GM19238 (cell line): Measurements from ENCODE around the gene SOX30.
A peak's percentile ranks its signal among the peaks of the same experiment; 100 is the strongest.
"Not testable (repeated sequence)": the region's sequence is repeated elsewhere in the genome, so short reads cannot be mapped to it uniquely, and the experiment has no call there.

Experiments used
- DNase-seq: peaks from one replicate; pipeline ENCODE4 v3.0.0; 2011; ENCODE audit warnings: low spot score; ENCODE audit not compliant: insufficient read length

The SOX30 gene

DNA sequence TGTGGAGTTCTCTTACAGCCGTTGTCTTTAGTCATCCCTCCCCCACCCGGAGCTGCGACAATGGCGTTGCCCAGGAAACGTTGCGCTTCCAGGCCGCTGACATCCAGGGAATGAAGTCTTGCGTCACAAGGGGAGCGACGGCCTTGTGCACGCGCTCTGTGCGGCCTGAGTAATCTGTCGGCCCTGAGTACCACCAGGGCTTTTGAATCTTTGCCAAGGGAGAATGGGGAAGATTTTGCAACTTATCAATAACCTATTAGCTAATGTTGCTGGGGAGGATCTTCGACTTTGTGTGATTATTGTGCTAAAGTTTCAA, at the start of gene SOX30:
SOX30 (minus strand) TSS at position 62 of the 316 bp plus-strand sequence. CDS start 360 bp downstream, outside the sequence.
- no peak for DNase-seq

DNA sequence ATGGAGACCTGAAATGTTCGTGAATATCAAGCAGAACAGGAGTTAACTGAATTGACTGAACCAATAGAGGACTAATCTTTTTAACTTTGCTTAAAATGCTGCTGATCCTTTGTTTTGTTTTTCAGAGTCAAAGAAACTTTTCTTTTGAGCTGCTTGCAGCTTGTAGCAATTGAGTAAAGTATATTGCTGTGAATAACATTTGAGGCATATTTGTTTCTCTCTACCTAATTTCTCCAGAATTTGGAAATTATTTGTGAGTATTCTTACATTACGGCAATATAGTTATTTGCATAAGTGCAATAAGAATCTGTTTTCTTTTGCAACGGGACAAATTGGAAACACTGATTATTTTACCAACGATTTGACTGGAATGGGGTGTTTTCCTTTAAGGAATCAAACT, 46.4 kb upstream of the SOX30 start:
- DNase-seq, result not testable (repeated sequence)

DNA sequence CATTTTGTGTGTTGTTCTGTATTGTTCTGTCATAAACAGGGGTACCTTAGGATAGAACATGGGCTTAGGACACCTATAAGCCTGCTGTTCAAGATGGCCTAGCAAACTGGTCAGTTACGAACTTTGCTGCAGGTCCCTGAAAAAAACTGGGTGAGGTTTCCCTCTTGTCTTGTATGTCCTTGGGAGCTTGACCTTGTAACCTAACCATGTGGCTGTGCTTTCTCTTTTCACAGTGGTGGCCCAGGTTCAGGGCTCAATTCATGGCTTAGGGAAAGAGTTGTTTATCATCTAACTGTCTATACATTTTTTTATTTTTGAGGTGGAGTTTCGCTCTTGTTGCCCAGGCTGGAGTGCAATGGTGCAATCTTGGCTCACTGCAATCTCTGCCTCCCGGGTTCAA, 43.9 kb upstream of the SOX30 start:
- DNase-seq, result not testable (repeated sequence)

DNA sequence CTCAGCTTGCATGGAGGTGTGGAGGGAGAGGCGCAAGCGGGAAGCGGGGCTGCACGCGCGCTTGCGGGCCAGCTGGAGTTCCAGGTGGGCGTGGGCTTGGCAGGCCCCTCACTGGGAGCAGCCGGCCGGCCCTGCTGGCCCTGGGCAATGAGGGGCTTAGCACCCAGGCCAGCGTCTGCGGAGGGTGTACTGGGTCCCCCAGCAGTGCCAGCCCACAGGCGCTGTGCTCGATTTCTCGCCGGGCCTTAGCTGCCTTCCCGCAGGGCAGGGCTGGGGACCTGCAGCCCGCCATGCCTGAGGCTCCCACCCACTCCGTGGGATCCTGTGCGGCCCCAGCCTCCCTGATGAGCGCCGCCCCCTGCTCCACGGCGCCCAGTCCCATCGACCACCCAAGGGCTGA, 41.6 kb upstream of the SOX30 start:
- not testable (repeated sequence) for DNase-seq

DNA sequence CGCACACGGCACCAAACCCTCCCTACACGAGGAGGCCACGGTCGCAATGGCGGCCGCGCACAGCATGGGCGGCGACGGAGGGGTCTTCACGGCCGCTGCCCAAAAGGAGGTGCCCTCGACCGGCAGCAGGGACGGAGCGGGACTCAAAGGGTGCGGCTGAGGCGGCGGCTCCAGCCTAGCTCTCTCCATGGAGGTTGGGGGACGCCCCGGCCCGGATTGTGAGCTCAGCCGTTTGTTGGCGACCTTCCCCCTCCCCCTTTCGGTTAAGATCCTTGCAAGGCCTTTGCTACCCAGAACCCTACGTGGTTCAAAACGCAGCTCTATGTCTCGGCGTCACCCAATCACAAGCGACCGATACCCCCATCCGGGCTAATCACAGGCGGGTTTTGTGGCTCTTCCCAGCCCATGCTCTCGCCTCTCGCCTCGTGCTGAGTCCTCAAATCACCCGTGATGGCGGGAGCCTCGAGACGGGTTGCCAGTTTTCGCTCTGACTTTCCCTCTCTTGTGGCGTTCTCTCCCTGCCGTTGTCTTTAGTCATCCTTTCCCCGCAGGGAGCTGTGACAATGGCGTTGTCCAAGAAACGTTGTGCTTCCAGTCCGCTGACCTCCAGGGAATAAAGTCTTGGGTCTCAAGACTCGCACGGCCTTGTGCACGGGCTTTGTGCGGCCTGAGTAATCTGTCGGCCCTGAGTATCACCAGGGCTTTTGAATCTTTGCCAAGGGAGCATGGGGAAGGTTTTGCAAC, 38.6 kb upstream of the SOX30 start:
- DNase-seq, result no peak

DNA sequence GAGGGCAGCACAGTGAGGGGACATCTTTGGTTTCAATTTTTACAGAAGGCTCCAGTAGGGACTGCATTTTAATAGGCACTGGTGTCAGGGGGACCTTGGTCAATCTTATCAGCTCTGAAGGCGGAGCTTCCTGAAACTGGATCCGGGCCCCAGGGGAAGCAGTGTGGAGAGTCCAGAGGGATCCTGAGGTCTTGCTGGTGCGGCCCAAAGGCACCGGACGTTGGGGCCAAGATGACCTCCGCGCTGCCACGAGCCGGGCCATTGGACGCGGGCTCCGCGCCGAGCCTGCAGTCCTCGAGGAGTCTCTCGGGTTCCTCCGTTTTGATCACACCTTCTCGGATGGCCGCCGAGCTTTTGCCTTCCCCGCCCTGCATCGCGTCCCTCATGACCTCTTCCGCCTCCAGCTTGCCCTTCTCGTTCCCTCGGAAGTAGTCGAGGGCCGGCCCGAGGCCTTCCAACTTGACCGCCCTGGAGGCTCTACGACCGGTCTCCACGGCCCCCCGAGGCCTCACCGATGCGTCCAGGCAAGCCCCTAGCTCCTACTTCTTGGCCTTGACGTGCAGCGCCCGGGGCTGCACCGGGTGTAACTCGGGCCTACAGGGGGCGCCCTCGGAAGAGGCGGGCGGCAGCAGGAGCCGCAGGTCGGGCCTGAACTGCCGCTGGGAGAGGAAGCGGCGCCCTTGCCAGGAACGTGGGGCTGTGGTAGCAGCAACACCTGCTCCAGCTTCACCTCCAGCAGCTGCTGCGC, 37.9 kb upstream of the SOX30 start:
- no peak for DNase-seq

DNA sequence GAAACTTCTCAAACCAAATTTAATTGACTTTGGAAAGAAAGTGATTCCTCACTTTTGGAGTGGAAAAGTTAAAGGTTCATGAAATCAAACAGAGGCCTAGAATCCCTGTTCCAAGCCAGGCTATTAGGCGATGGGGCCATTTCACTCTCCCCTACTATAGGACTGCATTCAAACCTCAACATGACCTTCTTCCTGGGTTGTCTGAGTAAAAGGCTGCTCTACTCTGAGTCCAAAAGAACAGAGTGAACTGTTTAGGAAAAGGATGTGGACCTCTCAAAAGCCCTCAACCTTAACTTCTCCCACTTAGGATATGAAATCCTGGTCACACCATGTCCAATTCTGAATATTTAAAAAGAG, 34.9 kb upstream of the SOX30 start:
- no peak for DNase-seq

DNA sequence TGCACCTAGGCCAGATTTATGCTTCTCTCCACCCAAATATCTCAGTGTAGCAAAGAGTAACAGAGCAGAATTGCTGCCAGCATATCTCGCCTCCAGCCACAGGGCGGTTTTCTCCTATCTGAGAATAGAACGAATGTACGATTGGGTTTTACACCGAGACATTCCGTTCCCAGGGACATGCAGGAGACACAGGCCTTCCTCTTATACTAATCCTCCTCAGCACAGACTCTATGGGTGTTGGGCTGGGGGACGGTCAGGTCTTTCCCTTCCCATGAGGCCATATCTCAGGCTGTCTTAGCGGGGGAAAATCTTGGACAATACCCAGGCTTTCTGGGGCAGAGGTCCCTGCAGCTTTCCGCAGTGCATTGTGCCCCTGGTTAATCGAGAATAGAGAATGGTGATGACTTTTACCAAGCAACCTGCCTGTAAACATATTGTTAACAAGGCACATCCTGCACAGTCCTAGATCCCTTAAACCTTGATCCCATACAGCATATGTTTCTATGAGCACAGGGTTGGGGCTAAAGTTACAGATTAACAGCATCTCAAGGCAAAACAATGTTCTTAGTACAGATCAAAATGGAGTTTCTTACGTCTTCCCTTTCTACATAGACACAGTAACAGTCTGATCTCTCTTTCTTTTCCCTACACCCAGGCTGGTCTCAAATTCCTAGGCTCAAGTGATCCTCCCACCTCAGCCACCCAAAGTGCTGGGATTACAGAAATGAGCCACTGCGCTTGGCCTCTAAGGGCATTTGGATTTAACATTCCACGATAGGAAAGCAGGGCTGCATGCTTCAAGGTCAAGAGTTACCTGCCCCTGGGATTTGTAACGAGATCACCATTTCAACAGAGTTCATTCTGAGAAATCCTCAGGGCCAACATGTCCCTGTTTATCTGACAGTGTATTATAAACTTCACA, 34.3 kb upstream of the SOX30 start:
- DNase-seq, result not testable (repeated sequence)

DNA sequence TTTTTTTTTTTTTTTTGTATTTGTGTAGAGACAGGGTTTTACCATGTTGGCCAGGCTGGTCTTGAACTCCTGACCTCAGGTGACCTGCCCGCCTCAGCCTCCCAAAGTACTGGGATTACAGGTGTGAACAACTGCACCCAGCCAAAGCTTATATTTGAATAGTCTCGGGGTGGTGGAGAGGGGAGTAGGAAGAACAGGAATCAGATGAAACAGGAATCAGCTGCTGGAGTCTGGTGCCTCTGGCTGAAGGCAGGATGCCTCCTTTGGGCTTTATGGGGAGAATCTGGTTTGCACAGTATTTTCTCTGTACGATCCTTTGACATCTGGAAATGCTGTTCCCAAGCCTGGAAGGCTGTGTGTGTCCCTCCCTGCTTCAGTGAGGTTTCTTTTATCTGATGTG, 30.0 kb upstream of the SOX30 start:
- DNase-seq, result no peak

DNA sequence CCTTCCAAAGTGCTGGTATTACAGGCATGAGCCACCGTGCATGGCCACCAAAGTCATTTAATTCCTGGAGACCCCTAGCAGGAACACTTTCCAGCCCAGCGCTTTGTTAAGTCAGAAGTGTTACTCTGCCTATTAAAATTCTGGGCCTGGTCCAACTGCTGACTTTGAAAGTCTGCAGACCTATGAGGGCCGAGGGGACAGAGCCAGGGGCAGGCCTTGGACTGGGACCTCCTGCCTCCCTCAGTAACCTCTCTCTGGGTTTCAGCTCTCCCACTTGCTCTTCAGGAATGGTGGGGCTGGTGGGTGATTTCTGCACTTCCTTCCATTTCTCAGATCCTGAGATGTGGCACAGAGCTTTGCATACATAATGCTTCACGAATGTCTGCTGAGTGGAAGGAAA, 28.8 kb upstream of the SOX30 start:
- no peak for DNase-seq

DNA sequence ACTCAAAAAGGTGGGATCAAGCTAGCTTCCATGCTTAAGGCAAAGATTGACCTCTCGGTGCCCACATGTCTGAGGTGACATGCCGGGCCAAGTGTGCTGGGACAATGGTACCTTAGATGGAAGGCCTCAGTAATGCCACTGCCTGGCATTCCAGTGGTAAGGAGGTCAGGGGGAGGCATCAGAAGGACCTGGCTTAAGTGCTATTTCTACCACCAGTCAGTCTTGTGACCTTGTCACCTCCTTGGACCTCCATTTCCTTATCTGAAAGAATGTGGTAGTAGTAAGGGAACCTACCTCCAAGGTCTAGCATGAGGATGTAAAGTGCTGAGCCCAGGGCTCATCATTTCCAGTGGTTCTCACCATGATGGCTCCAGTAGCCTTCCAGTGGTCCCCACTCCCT, 28.0 kb upstream of the SOX30 start:
- no peak for DNase-seq

DNA sequence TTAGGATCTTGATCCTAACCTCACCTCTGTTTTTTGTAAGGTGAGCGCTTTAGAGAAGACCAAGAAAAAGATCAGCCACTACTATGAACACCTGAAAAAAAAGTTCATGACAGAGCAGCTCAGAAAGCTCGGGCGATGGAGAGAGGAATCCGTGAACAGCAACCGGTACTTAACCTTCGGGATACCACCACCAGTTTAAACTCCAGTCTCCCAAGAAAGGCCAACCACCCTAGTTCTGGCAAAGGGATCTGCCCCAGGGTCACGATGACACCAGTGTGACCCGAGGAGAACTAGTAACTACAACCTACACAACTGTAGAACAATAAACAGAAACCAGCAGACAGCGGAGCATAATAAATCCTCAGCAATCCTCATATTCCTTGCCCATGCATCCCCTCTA, 27.6 kb upstream of the SOX30 start:
- DNase-seq, result no peak

DNA sequence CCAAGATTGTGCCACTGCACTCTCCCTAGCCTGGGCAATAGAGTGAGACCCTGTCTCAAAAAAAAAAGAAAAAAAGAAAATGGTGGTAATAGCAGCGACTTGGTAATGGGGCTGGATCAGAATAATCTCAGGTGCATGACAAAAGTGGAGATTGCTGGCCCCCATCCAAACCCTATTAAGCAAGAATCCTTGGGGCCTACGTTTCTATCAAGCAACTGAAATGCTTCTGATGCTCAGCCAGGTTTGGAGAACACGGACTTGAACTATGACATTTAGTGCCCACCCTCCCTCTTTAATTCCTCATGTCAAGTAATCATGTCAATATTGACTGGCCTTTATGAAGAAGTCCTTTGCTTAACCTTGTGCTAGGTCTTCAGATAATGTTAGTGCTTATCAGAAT, 25.7 kb upstream of the SOX30 start:
- DNase-seq, result no peak

DNA sequence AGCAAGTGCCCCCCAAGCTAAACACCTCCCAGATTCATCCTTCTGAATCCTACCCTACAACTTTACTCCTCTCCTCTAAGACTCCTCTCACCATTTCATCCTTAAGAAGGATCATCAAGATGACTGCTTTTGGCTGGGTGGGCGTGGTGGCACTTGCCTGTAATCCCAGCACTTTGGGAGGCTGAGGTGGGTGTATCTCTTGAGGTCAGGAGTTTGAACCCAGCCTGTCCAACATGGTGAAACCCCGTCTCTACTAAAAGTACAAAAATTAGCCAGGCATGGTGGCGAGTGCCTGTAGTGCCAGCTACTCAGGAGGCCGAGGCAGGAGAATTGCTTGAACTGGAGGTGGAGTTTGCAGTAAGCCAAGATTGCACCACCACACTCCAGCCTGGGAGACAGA, 22.1 kb upstream of the SOX30 start:
- DNase-seq, result not testable (repeated sequence)

DNA sequence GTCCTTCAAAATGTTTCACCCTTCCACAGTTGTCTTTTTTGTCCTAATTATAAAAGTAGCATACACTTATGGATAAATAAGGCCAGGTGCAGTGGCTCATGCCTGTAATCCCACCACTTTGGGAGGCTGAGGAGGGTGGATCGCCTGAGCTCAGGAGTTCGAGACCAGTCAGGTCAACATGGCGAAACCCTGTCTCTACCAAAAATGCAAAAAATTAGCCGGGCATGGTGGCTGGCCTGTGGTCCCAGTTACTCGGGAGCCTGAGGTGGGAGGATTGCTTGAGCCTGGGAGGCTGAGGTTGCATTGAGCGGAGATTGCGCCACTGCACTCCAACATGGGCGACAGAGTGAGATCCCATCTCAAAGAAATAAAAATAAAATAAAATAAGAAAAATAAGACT, 20.7 kb upstream of the SOX30 start:
- no peak for DNase-seq

DNA sequence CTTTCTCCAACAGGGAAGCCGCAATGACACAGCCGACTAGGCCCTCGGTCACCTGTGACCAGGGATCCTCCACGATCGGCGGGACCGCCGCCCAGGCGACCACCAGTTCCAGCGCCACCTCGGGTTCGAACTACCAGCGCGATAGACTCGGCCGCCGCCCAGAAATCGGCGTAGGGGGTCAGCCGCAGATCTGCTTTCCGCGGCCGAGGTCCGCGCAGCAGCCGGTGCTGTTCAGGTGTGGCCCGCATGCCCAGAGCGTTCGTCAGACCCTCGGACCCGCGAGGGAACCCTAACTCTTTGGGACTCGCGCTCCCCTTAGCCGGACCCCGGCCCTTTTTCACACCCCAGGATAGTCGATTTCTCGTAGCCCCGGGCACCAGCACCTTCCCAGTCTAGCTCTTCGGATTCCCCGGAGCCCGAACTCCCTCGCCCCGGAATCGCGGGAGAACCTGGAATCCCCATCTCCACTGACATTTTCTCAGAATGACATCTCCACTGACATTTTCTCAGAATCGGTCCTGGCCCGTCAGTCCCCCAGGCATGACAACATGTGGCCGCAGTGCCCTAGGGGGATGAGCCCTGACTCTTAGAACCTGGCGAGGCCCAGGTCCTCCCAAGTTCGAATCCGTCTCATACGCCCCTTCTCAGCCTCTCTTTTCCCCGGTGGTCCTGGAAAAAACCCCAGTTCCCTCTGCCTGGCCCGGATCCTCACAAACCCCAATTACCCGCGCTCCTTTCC, 19.5 kb upstream of the SOX30 start:
- DNase-seq, result no peak

DNA sequence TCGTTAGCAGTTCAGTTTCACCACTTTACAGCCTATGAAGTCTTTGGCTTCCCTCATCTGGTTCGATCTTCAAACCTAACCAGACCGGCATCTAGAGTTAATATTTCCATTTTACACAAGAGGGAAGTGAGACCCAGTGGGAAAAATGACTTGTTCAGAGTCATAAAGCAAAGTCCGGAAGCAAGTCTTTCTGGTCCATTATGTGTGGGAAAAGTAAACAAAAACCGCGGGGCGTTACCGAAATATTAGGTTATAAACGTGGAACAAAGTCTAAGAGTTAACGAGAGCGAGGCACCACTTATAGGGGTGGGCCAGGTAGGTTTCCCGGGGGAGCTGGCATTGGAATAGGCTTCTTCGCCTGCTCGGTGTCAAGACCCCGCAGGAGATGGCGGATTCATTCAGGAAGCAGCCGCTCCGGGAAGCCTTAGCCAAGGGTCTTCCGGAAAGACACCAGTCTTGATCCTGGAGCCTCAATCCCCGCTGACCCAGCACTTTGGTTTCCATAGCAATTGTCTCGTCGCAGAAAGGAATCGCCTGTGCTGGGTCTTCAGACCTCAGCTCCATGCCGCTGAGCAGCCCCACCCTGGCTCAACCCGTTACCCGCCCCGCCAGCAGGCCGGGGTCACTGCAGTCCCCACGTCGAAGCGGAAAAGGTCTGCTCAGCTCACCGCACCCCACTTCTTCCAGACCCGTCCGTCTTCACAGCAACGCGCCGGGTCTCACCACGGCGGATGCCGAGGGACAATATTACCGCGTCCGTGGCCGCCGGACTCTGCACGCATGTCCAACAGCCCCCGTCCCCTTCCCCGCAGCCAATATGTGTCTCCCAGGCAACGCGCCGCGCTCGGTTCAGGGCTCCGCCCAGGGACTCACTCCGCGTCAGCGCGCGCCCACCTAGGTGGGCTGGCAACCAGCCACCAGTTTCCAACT, 18.7 kb upstream of the SOX30 start, which contains the start of gene C5orf52:
C5orf52 (plus strand) TSS at position 872 of the 930 bp plus-strand sequence. CDS start 82 bp downstream, outside the sequence.
- DNase-seq, result peak; percentile 18

DNA sequence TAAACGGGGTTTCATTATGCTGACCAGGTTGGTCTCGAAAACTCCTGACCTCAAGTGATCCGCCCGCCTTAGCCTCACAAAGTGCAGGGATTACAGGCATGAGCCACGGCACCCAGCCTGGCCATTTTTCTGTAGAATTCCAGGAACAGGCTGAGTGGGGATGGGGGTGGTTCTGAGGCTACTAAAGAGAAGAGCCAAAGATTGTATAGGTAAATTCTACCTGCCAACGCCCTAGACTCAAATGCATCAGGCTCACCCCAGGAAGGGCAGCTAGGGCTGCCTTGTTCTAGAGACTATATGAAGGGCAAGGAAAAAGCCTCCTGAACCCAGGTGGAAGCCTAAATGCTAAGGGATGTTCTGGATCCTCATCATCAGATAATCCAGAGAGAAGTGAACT, 17.5 kb upstream of the SOX30 start:
- no peak for DNase-seq

DNA sequence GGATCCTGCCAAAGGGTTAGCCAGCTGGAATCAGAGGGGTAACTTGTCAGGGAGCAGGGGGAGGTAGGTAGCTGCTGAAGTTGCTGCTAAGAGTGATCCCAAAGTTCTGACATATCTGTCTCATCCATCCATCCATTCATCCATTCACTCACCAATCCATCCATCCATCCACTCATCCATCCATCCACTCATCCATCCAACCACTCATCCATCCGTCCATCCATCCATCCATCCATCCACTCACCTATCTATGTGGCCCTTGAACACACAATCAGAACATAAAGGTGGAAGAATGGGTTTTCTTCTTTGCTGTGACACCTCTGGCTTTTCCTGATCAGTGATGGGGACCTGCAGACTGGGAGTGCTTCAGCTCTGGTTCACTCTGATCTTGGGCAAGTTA, 16.1 kb upstream of the SOX30 start:
- no peak for DNase-seq

DNA sequence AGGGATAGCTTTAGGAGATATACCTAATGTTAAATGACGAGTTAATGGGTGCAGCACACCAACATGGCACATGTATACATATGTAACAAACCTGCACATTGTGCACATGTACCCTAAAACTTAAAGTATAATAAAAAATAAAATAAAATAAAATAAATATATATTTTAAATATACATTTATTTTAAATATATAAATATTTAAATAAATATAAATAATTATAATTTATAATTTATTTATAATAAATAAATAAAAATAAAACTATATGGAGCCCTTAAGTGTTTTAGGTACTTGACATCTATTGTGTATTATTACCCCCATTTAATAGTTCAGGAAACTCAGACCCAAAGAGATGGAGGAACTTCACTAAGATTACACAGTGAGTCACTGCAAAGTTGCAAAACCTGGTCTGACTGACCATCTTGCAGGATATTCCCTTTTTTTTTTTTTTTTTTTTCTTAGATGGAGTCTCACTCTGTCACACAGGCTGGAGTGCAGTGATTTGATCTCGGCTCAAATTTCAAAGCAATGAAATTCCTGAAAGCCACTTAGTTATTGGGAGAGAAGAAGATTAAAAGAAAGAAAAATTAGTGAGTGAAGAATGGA, 13.3 kb upstream of the SOX30 start:
- no peak for DNase-seq
